CD14-positive monocyte (primary cell): ENCODE data around the gene MTX1. TPM values are rescaled to one million over a fixed set of nuclear protein-coding genes. Genes with fewer than 3 reads are reported as not detected.

Experiments used
- DNase-seq, 3 donors: peaks; one replicate each; pipeline ENCODE4 v3.0.0-alpha.2; 2011 to 2022
- H2AFZ ChIP-seq: 2 replicates; pipeline ENCODE4 v1.6.0; 2012; ENCODE audit warnings: mild to moderate bottlenecking, low read depth, low read length, inconsistent platforms; ENCODE audit not compliant: insufficient read depth, poor library complexity, severe bottlenecking
- H3K27ac ChIP-seq, 2 donors: 1 replicate in 1 of 2; 2 replicates in 1 of 2; pipeline ENCODE4 v1.5.1; 2012 to 2013; ENCODE audit warnings: low read length in 2 of 2, control low read depth in 1 of 2, inconsistent platforms in 1 of 2, low read depth in 1 of 2, mild to moderate bottlenecking in 1 of 2
- H3K27me3 ChIP-seq, 2 donors: one replicate each; pipeline versions ENCODE4 v1.6.0 to v1.6.1; 2011 to 2013; ENCODE audit warnings: low read length in 2 of 2; ENCODE audit not compliant: control insufficient read depth in 2 of 2, insufficient read depth in 2 of 2
- H3K36me3 ChIP-seq, 2 donors: replicated peaks in 1 of 2; 1 replicate in 1 of 2; 2 replicates in 1 of 2; pipeline versions ENCODE4 v1.5.1 to v1.6.1; 2012 to 2013; ENCODE audit warnings: low read length in 2 of 2, control low read depth in 1 of 2, inconsistent platforms in 1 of 2, mild to moderate bottlenecking in 1 of 2; ENCODE audit not compliant: insufficient read depth in 2 of 2, control insufficient read depth in 1 of 2
- H3K4me1 ChIP-seq, 2 donors: 1 replicate in 1 of 2; 2 replicates in 1 of 2; pipeline versions ENCODE4 v1.5.1 to v1.6.1; 2012 to 2013; ENCODE audit warnings: low read length in 2 of 2, control low read depth in 1 of 2, inconsistent platforms in 1 of 2, mild to moderate bottlenecking in 1 of 2, moderate library complexity in 1 of 2; ENCODE audit not compliant: insufficient read depth in 2 of 2, control insufficient read depth in 1 of 2
- H3K4me2 ChIP-seq: replicated peaks from 2 replicates; pipeline ENCODE3; 2012; ENCODE audit warnings: low read length, moderate library complexity, mild to moderate bottlenecking; ENCODE audit not compliant: poor library complexity, severe bottlenecking; ENCODE audit errors: extremely low read depth
- H3K4me3 ChIP-seq, 3 experiments: fragments of 200-600 bp in 1 of 3; sonication (generic) in 1 of 3; replicated peaks in 1 of 3; 1 replicate in 2 of 3; 2 replicates in 1 of 3; pipeline ENCODE4 v1.5.1; 2011 to 2013; ENCODE audit warnings: low read length in 3 of 3, mild to moderate bottlenecking in 3 of 3, control low read depth in 2 of 3, low read depth in 2 of 3, inconsistent platforms in 1 of 3, moderate library complexity in 1 of 3
- H3K79me2 ChIP-seq: 2 replicates; pipeline ENCODE4 v1.6.0; 2012; ENCODE audit warnings: mild to moderate bottlenecking, control low read depth, inconsistent platforms, low read length, moderate library complexity; ENCODE audit not compliant: insufficient read depth
- H3K9ac ChIP-seq: 2 replicates; pipeline ENCODE4 v1.6.0; 2017; ENCODE audit warnings: low read length, mild to moderate bottlenecking; ENCODE audit not compliant: insufficient read depth, poor library complexity, severe bottlenecking
- H3K9me3 ChIP-seq, 2 donors: replicated peaks in 1 of 2; 1 replicate in 1 of 2; 2 replicates in 1 of 2; pipeline versions ENCODE4 v1.5.1 to v1.6.1; 2012 to 2013; ENCODE audit warnings: low read length in 2 of 2, control low read depth in 1 of 2; ENCODE audit not compliant: control insufficient read depth in 1 of 2, insufficient read depth in 1 of 2
- H4K20me1 ChIP-seq: 2 replicates; pipeline ENCODE4 v1.6.0; 2012; ENCODE audit warnings: mild to moderate bottlenecking, low read length, control low read depth, moderate library complexity; ENCODE audit not compliant: insufficient read depth
- H3K27ac Mint-ChIP-seq, 7 donors: one replicate each; pipeline ENCODE4 v1.8.0; 2020; ENCODE audit warnings: mild to moderate bottlenecking in 7 of 7, mixed read lengths in 7 of 7, moderate library complexity in 6 of 7, inconsistent platforms in 2 of 7
- H3K27me3 Mint-ChIP-seq, 3 donors: one replicate each; pipeline ENCODE4 v1.8.0; 2021 to 2022; ENCODE audit warnings: low read depth in 3 of 3, mild to moderate bottlenecking in 3 of 3, mixed read lengths in 3 of 3, moderate library complexity in 3 of 3, inconsistent platforms in 1 of 3
- H3K36me3 Mint-ChIP-seq, 2 donors: one replicate each; pipeline ENCODE4 v1.8.0; 2020; ENCODE audit warnings: mixed read lengths in 2 of 2, inconsistent platforms in 1 of 2, mild to moderate bottlenecking in 1 of 2
- H3K4me1 Mint-ChIP-seq: one replicate; pipeline ENCODE4 v1.8.0; 2020; ENCODE audit warnings: mild to moderate bottlenecking, mixed read lengths
- H3K4me3 Mint-ChIP-seq, 2 donors: one replicate each; pipeline ENCODE4 v1.8.0; 2020; ENCODE audit warnings: mild to moderate bottlenecking in 2 of 2, mixed read lengths in 2 of 2, moderate library complexity in 1 of 2
- H3K9me3 Mint-ChIP-seq, 7 donors: one replicate each; pipeline ENCODE4 v1.8.0; 2020 to 2022; ENCODE audit warnings: mixed read lengths in 7 of 7, mild to moderate bottlenecking in 6 of 7, moderate library complexity in 6 of 7, inconsistent platforms in 2 of 7
- WGBS: methylation state at CpG from one replicate; pipeline ENCODE4 v1.1.5; 2013; ENCODE audit warnings: missing lambda C conversion rate; ENCODE audit not compliant: insufficient coverage; 5-methylcytosine and 5-hydroxymethylcytosine counted together
- intact Hi-C, 2 donors: fragments of 100-400 bp; cut with micrococcal nuclease; formaldehyde crosslinking; loops; one replicate each; pipeline versions ENCODE4 v1.15.0 to v1.15.1; 2023
- polyA plus RNA-seq, 3 donors: library from polyadenylated mRNA; depleted of rRNA in 1 of 3; unstranded in 2 of 3; stranded (reverse) in 1 of 3; fragments of 300-500 nt in 2 of 3; fragments of >200 nt in 1 of 3; fragmentation: Illumina TruSeq in 2 of 3; gene quantifications; 1 replicate in 2 of 3; 2 replicates in 1 of 3; pipeline ENCODE4 v1.2.3, GENCODE V29; 2012 to 2021
- TF ChIP-seq, protein P1 (sequence below): fragments of 200-600 bp; IDR thresholded peaks from one replicate; pipeline ENCODE4 v1.8.0; 2022; ENCODE audit warnings: antibody characterized with exemption, mild to moderate bottlenecking

The MTX1 gene
- polyA plus RNA-seq, 3 donors: 79.7 to 101 (median 86.0) TPM

DNA sequence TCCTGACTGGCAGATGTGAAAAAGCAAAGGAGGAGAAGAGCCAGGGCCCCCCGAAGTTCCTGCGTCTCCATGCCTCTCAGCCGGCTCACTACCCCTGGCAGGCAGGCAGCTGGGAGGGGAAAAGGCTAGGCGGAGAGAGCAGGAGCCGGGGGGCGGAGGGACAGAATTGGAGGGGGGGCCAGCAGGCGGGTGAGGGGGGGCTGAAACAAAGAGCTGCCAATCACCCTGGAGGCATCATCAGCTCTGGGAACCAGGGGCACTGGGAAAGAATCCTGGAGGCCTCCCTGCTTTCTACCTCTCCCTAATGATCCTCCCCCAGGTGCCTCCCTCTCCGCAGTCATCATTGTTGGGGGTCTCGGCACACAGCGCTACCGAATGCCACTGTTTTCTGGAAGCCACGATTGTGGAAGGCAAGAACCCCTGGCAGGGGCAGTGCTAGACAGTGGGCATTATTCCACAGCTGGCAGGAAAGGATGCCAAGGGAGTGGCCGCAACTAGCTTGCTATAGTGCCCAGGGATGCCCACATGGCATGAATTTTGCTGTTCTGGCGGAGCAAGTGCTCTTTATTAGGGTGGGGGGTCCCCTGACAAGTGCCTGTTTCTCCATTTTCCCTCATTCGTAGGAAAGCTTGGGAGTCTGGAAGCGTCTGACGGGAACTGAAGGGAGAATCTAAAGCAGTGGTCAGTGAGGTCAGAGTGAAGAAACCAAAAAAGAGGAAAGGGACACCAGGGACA is 522 bp upstream of the MTX1 start, which contains the start of gene THBS3:
TSS of gene THBS3 (minus strand) at position 92 of the 735 bp plus-strand sequence. CDS start at position 71, 21 bp downstream.
- Mint-ChIP-seq H3K9me3 (peaks cover 0 to 1% (median 0%) of the 10 kb centered on the region in 7 donors), H3K27ac (peak within 1 kb of the TSS; percentile 97 to 100 (median 99)), H3K4me1 (peaks cover 47% of the 10 kb centered on the region), H3K36me3 (peaks cover 14 to 23% of the 10 kb centered on the region in 2 donors), H3K27me3 (no peaks in the 10 kb centered on the region), H3K4me3 (peak within 1 kb of the TSS; percentile 83 to 89)
- Histone ChIP-seq H3K4me3 (peak within 1 kb of the TSS; percentile 90 to 94 (median 92)), H3K4me1 (peaks cover 52 to 55% of the 10 kb centered on the region in 2 donors), H3K27ac (peak within 1 kb of the TSS; percentile 98 to 100), H3K36me3 (peaks cover 4 to 6% of the 10 kb centered on the region in 2 donors), H4K20me1 (no peaks in the 10 kb centered on the region), H2AFZ (peak within 1 kb of the TSS; percentile 75), H3K27me3 (no peaks in the 10 kb centered on the region), H3K4me2 (peak within 1 kb of the TSS; percentile 93), H3K9ac (peak within 1 kb of the TSS; percentile 99), H3K9me3 (no peaks in the 10 kb centered on the region), H3K79me2 (peaks cover 24% of the 10 kb centered on the region)
- no peak for DNase-seq
- intact Hi-C loops: loop anchor here (1.0 to 5.0 kb wide), 4 partner anchors 18 to 99 kb away; partner anchors contain the start of gene FDPS (in 1 of the 2)
- TF ChIP-seq, protein P1, sequence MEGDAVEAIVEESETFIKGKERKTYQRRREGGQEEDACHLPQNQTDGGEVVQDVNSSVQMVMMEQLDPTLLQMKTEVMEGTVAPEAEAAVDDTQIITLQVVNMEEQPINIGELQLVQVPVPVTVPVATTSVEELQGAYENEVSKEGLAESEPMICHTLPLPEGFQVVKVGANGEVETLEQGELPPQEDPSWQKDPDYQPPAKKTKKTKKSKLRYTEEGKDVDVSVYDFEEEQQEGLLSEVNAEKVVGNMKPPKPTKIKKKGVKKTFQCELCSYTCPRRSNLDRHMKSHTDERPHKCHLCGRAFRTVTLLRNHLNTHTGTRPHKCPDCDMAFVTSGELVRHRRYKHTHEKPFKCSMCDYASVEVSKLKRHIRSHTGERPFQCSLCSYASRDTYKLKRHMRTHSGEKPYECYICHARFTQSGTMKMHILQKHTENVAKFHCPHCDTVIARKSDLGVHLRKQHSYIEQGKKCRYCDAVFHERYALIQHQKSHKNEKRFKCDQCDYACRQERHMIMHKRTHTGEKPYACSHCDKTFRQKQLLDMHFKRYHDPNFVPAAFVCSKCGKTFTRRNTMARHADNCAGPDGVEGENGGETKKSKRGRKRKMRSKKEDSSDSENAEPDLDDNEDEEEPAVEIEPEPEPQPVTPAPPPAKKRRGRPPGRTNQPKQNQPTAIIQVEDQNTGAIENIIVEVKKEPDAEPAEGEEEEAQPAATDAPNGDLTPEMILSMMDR: no peak
- WGBS: 15% methylated on average over 13 of the region's 17 CpGs

DNA sequence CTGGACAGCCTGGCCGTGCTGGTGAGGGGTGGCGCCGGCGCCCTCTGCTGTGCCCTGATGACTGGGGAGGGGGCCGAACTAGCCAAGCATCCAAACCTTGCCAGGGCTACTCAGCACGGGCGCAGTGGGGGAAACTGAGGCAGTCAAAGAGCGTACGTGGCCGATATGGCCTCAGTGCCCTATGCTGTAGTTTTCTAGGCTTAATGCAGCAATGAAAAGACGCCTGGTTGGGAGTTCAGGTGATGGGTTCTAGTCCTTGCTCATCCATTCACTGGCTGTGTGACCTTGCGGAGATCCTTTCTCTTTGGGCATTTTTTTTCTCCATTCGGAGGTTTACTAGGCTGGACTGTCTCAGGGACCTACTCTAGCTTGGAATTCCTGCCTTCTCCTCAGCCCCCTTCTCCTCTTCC is 822 bp downstream of the MTX1 start:
- H3K4me2 ChIP-seq: peak overlapping the region; percentile 93
- peaks cover 24% of the 10 kb centered on the region for H3K79me2 ChIP-seq
- H3K4me3 ChIP-seq: peak overlapping the region; percentile 90 to 94 (median 92)
- Mint-ChIP-seq H3K36me3 (peaks cover 14 to 23% of the 10 kb centered on the region in 2 donors), H3K4me1 (peaks cover 47% of the 10 kb centered on the region), H3K27ac (peak overlapping the region; percentile 97 to 100 (median 99)), H3K27me3 (no peaks in the 10 kb centered on the region), H3K4me3 (peak overlapping the region; percentile 83 to 89), H3K9me3 (peaks cover 0 to 1% (median 0%) of the 10 kb centered on the region in 7 donors)
- H3K27ac ChIP-seq: peak overlapping the region; percentile 98 to 100
- peaks cover 52 to 55% of the 10 kb centered on the region in 2 donors for H3K4me1 ChIP-seq
- H4K20me1 ChIP-seq: no peaks in the 10 kb centered on the region
- no peaks in the 10 kb centered on the region for H3K9me3 ChIP-seq
- peak overlapping the region; percentile 75 for H2AFZ ChIP-seq
- peak overlapping the region; percentile 99 for H3K9ac ChIP-seq
- peaks cover 4 to 6% of the 10 kb centered on the region in 2 donors for H3K36me3 ChIP-seq
- no peak for DNase-seq
- WGBS: 0% methylated on average over 10 of the region's 13 CpGs
- intact Hi-C loops: loop anchor here (5.0 kb wide), 2 partner anchors 33 to 98 kb away; partner anchors contain the start of gene FDPS (in 1 of the 2)
- TF ChIP-seq, protein P1: no peak
- no peaks in the 10 kb centered on the region for H3K27me3 ChIP-seq
